Astrocyte (in vitro differentiated cells and primary cell): ENCODE measurements around the gene PAF1. TPM values are rescaled to one million over a fixed set of nuclear protein-coding genes. Genes with fewer than 3 reads are reported as not detected.
A peak's percentile ranks its signal among the peaks of the same experiment; 100 is the strongest.

ENCODE experiments used
- DNase-seq: peaks from one replicate; pipeline ENCODE4 v3.0.0-alpha.2; 2010; ENCODE audit warnings: low read depth
- FAIRE-seq: peaks from 2 replicates; lab custom pipeline; 2011; peaks lifted over from hg19 to GRCh38; lab: Jason Lieb, UNC
- H2AFZ ChIP-seq: 2 replicates; pipeline ENCODE4 v1.6.0; 2012; ENCODE audit warnings: low read depth, low read length, inconsistent platforms
- H3K27ac ChIP-seq: 2 replicates; pipeline ENCODE4 v1.5.1; 2011; ENCODE audit warnings: low read depth, low read length, inconsistent platforms
- H3K27me3 ChIP-seq: 2 replicates; pipeline ENCODE4 v1.6.0; 2011; ENCODE audit warnings: low read length, inconsistent platforms; ENCODE audit not compliant: insufficient read depth
- H3K36me3 ChIP-seq: 2 replicates; pipeline ENCODE4 v1.5.1; 2011; ENCODE audit warnings: low read length, inconsistent platforms; ENCODE audit not compliant: insufficient read depth
- H3K4me1 ChIP-seq: 2 replicates; pipeline ENCODE4 v1.5.1; 2011; ENCODE audit warnings: low read length, inconsistent platforms; ENCODE audit not compliant: insufficient read depth
- H3K4me2 ChIP-seq: 2 replicates; pipeline ENCODE4 v1.6.0; 2012; ENCODE audit warnings: low read length, inconsistent platforms
- H3K4me3 ChIP-seq: 2 replicates; pipeline ENCODE4 v1.5.1; 2011; ENCODE audit warnings: low read depth, mild to moderate bottlenecking, low read length, inconsistent platforms; ENCODE audit not compliant: insufficient read depth
- H3K79me2 ChIP-seq: 2 replicates; pipeline ENCODE4 v1.6.0; 2012; ENCODE audit warnings: mild to moderate bottlenecking, low read length, inconsistent platforms; ENCODE audit not compliant: insufficient read depth
- H3K9ac ChIP-seq: 2 replicates; pipeline ENCODE4 v1.6.0; 2012; ENCODE audit warnings: mild to moderate bottlenecking, low read length, inconsistent platforms
- H3K9me3 ChIP-seq: 2 replicates; pipeline ENCODE4 v1.5.1; 2012; ENCODE audit warnings: low read depth, mild to moderate bottlenecking, low read length, inconsistent platforms; ENCODE audit not compliant: insufficient read depth
- H4K20me1 ChIP-seq: 2 replicates; pipeline ENCODE4 v1.6.0; 2012; ENCODE audit warnings: low read length, inconsistent platforms; ENCODE audit not compliant: insufficient read depth
- H3K27ac Mint-ChIP-seq: one replicate; pipeline ENCODE4 v1.8.0; 2021; ENCODE audit warnings: mild to moderate bottlenecking, mixed read lengths; ENCODE audit not compliant: unreplicated experiment
- H3K27me3 Mint-ChIP-seq: one replicate; pipeline ENCODE4 v1.8.0; 2021; ENCODE audit warnings: low read depth, mixed read lengths; ENCODE audit not compliant: unreplicated experiment
- H3K36me3 Mint-ChIP-seq: one replicate; pipeline ENCODE4 v1.8.0; 2021; ENCODE audit warnings: low read depth, mixed read lengths; ENCODE audit not compliant: unreplicated experiment
- H3K4me1 Mint-ChIP-seq: one replicate; pipeline ENCODE4 v1.8.0; 2021; ENCODE audit warnings: low read depth, mixed read lengths; ENCODE audit not compliant: unreplicated experiment
- H3K4me3 Mint-ChIP-seq: one replicate; pipeline ENCODE4 v1.8.0; 2021; ENCODE audit warnings: mild to moderate bottlenecking, moderate library complexity, mixed read lengths; ENCODE audit not compliant: unreplicated experiment
- H3K9me3 Mint-ChIP-seq: one replicate; pipeline ENCODE4 v1.8.0; 2021; ENCODE audit warnings: mild to moderate bottlenecking, mixed read lengths; ENCODE audit not compliant: unreplicated experiment
- CTCF ChIP-seq: IDR thresholded peaks from 2 replicates; pipeline ENCODE4 v1.5.1; 2011; ENCODE audit warnings: low read depth, mild to moderate bottlenecking, inconsistent platforms, low read length, moderate library complexity; ENCODE audit not compliant: insufficient read depth
- EZH2 ChIP-seq: IDR thresholded peaks from 2 replicates; pipeline ENCODE4 v1.6.1; 2012; ENCODE audit warnings: mild to moderate bottlenecking, low read length, inconsistent platforms; ENCODE audit not compliant: insufficient read depth
- total RNA-seq: library from RNA; stranded (reverse); gene quantifications from 2 replicates; pipeline ENCODE4 v1.2.1, GENCODE V29; 2021

Gene PAF1
- total RNA-seq, 1 donor from 2014 or later = 43.2 TPM

GRCh38 chr19:39384839-39385568, 5.9 kb downstream of the PAF1 start:
- H3K27me3 ChIP-seq = no peaks in the 10 kb centered on the region
- peak overlapping the region; percentile 34 for H3K27ac Mint-ChIP-seq
- peaks cover 21% of the 10 kb centered on the region for H3K4me1 Mint-ChIP-seq
- H3K9ac ChIP-seq = no peak overlapping the region
- H3K27me3 Mint-ChIP-seq = no peaks in the 10 kb centered on the region
- no peak overlapping the region for H3K4me3 Mint-ChIP-seq
- FAIRE-seq (no peak), DNase-seq (no peak)
- H3K27ac ChIP-seq = no peak overlapping the region
- peaks cover 18% of the 10 kb centered on the region for H3K79me2 ChIP-seq
- no peaks in the 10 kb centered on the region for H3K9me3 Mint-ChIP-seq
- no peaks in the 10 kb centered on the region for H3K9me3 ChIP-seq
- peaks cover 11% of the 10 kb centered on the region for H4K20me1 ChIP-seq
- H3K4me3 ChIP-seq = no peak overlapping the region
- TF ChIP-seq EZH2 (no peak), CTCF (no peak)
- H3K36me3 ChIP-seq = peaks cover 35% of the 10 kb centered on the region
- H3K4me1 ChIP-seq = peaks cover 5% of the 10 kb centered on the region
- H3K36me3 Mint-ChIP-seq = peaks cover 23% of the 10 kb centered on the region
- H3K4me2 ChIP-seq = no peak overlapping the region
- H2AFZ ChIP-seq = no peak overlapping the region

- no peaks in the 10 kb centered on the region for H3K27me3 Mint-ChIP-seq
- Histone ChIP-seq H3K36me3 (peaks cover 33% of the 10 kb centered on the region), H3K4me1 (no peaks in the 10 kb centered on the region), H3K79me2 (peaks cover 3% of the 10 kb centered on the region), H2AFZ (no peak overlapping the region), H3K4me3 (no peak overlapping the region), H3K9ac (no peak overlapping the region), H3K9me3 (no peaks in the 10 kb centered on the region), H3K27me3 (no peaks in the 10 kb centered on the region), H3K4me2 (no peak overlapping the region), H4K20me1 (peaks cover 12% of the 10 kb centered on the region), H3K27ac (no peak overlapping the region)
- no peak overlapping the region for H3K4me3 Mint-ChIP-seq
- DNase-seq (no peak), FAIRE-seq (no peak)
- H3K36me3 Mint-ChIP-seq = peaks cover 24% of the 10 kb centered on the region
- peaks cover 19% of the 10 kb centered on the region for H3K4me1 Mint-ChIP-seq
- no peaks in the 10 kb centered on the region for H3K9me3 Mint-ChIP-seq
- TF ChIP-seq CTCF (no peak), EZH2 (no peak)
- peak overlapping the region; percentile 41 for H3K27ac Mint-ChIP-seq
These were observed 7.7 kb downstream of the PAF1 start for GRCh38 chr19:39382991-39383828.
